Loucy (cell line): ENCODE results near the gene SLCO4A1.

Experiments used
- H2AFZ ChIP-seq: fragments of 200-600 bp; sonication (generic); 2 replicates; pipeline ENCODE4 v1.6.0; 2016; ENCODE audit warnings: antibody characterized with exemption, mild to moderate bottlenecking, low read length, moderate library complexity
- H3F3A ChIP-seq: fragments of 200-600 bp; 2 replicates; pipeline ENCODE4 v1.6.0; 2016; ENCODE audit warnings: antibody characterized with exemption, low read depth, mild to moderate bottlenecking
- H3K27me3 ChIP-seq: fragments of 200-600 bp; sonication (generic); 2 replicates; pipeline ENCODE4 v1.6.1; 2014; ENCODE audit warnings: low read length, mild to moderate bottlenecking; ENCODE audit not compliant: insufficient read depth, poor library complexity, severe bottlenecking
- H3K36me3 ChIP-seq: fragments of 200-600 bp; sonication (generic); 2 replicates; pipeline ENCODE4 v1.6.1; 2016; ENCODE audit warnings: low read length; ENCODE audit not compliant: insufficient read depth
- H3K4me1 ChIP-seq: fragments of 200-600 bp; sonication (generic); 2 replicates; pipeline ENCODE4 v1.5.1; 2014; ENCODE audit warnings: low read length, mild to moderate bottlenecking; ENCODE audit not compliant: insufficient read depth, poor library complexity, severe bottlenecking
- H3K4me2 ChIP-seq: fragments of 200-600 bp; sonication (generic); 2 replicates; pipeline ENCODE4 v1.6.0; 2014; ENCODE audit warnings: antibody characterized with exemption, low read length, low read depth, mild to moderate bottlenecking; ENCODE audit not compliant: poor library complexity, severe bottlenecking
- H3K4me3 ChIP-seq: fragments of 200-600 bp; sonication (generic); 2 replicates; pipeline ENCODE4 v1.5.1; 2014; ENCODE audit warnings: low read length, mild to moderate bottlenecking, mixed read lengths; ENCODE audit not compliant: poor library complexity, severe bottlenecking
- H3K79me2 ChIP-seq: fragments of 200-600 bp; sonication (generic); 2 replicates; pipeline ENCODE4 v1.6.1; 2014; ENCODE audit warnings: low read length; ENCODE audit not compliant: insufficient read depth
- H3K9ac ChIP-seq: fragments of 200-600 bp; sonication (generic); 2 replicates; pipeline ENCODE4 v1.6.0; 2014; ENCODE audit warnings: mild to moderate bottlenecking, low read depth, low read length, moderate library complexity; ENCODE audit not compliant: poor library complexity, severe bottlenecking
- H3K9me2 ChIP-seq: fragments of 200-600 bp; sonication (generic); replicated peaks from 2 replicates; pipeline ENCODE4 v1.6.1; 2016; ENCODE audit warnings: low read depth, low read length, mixed read lengths
- H3K9me3 ChIP-seq: fragments of 200-600 bp; sonication (generic); 2 replicates; pipeline ENCODE4 v1.6.1; 2014; ENCODE audit warnings: mild to moderate bottlenecking, antibody characterized with exemption, low read length, low read depth; ENCODE audit not compliant: insufficient read depth
- H4K20me1 ChIP-seq: fragments of 200-600 bp; sonication (generic); 2 replicates; pipeline ENCODE4 v1.6.0; 2014; ENCODE audit warnings: antibody characterized with exemption, low read length, mild to moderate bottlenecking; ENCODE audit not compliant: insufficient read depth, poor library complexity, severe bottlenecking
- EZH2phosphoT487 ChIP-seq: fragments of 200-600 bp; IDR thresholded peaks from 2 replicates; pipeline ENCODE4 v1.6.1; 2018; ENCODE audit warnings: antibody characterized with exemption, mild to moderate bottlenecking, moderate library complexity, borderline replicate concordance
- TF ChIP-seq, protein P1 (sequence below): fragments of 200-600 bp; sonication (generic); conservative IDR thresholded peaks from 2 replicates; pipeline ENCODE4 v1.5.1; 2014; ENCODE audit warnings: mild to moderate bottlenecking, antibody characterized with exemption, low read length

The SLCO4A1 gene

DNA sequence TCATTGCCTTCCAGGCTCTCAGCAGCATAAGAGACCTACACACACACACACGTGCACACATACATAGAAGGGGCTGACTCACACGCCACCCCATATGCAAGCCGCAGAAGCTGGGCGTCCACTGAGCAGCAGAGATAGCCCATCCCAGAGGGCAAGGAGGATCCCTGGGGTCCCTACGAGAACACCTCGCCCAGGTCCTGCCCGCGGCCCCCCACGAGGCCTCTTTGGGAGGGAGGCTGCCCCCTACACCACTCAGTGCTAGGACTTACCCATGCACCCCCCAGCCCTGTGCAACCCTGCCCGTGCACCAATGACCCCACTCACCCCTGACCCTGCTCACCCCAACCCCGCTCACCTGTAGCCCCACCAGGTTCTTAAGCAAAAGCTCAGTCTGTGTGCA is 45.8 kb downstream of the SLCO4A1 start:
- H3K79me2 ChIP-seq, result no peaks in the 10 kb centered on the region
- no peaks in the 10 kb centered on the region for H3F3A ChIP-seq
- H3K9me3 ChIP-seq, result no peaks in the 10 kb centered on the region
- TF ChIP-seq EZH2phosphoT487, result no peak
- TF ChIP-seq, protein P1, sequence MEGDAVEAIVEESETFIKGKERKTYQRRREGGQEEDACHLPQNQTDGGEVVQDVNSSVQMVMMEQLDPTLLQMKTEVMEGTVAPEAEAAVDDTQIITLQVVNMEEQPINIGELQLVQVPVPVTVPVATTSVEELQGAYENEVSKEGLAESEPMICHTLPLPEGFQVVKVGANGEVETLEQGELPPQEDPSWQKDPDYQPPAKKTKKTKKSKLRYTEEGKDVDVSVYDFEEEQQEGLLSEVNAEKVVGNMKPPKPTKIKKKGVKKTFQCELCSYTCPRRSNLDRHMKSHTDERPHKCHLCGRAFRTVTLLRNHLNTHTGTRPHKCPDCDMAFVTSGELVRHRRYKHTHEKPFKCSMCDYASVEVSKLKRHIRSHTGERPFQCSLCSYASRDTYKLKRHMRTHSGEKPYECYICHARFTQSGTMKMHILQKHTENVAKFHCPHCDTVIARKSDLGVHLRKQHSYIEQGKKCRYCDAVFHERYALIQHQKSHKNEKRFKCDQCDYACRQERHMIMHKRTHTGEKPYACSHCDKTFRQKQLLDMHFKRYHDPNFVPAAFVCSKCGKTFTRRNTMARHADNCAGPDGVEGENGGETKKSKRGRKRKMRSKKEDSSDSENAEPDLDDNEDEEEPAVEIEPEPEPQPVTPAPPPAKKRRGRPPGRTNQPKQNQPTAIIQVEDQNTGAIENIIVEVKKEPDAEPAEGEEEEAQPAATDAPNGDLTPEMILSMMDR, result no peak
- H3K27me3 ChIP-seq, result no peaks in the 10 kb centered on the region
- no peaks in the 10 kb centered on the region for H3K4me1 ChIP-seq
- H2AFZ ChIP-seq, result no peak overlapping the region
- H3K36me3 ChIP-seq, result no peaks in the 10 kb centered on the region
- no peak overlapping the region for H3K9ac ChIP-seq
- H3K9me2 ChIP-seq, result no peaks in the 10 kb centered on the region
- no peaks in the 10 kb centered on the region for H4K20me1 ChIP-seq
- H3K4me3 ChIP-seq, result no peak overlapping the region
- no peak overlapping the region for H3K4me2 ChIP-seq

DNA sequence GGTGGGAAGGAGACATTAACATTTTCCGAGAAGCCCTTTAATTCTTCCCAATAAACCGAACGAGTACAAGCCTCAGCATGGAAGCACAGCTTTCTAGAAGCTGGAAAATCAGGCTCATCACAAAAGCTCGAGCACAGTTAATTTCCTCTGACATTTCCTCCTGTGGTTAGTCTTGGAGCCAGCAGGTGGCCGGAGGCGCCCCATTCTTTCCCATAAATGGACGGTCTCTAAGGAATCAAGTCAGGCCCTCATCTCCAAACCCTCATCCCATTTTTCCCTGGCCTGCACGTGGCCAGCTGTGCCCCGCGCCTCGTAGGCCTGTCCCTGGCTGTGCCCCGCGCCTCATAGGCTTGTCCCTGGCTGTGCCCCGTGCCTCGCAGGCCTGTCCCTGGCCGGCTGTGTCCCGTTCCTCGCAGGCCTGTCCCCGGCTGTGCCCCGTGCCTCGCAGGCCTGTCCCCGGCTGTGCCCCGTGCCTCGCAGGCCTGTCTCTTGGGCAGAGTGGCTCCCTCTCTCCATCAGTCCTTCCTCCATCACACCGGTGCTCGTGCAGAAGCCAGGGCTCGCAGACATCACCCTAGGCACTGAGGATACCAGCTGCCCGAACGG is 46.7 kb downstream of the SLCO4A1 start:
- no peak overlapping the region for H3K4me3 ChIP-seq

GRCh38 chr20:62689861-62690260 is 47.6 kb downstream of the SLCO4A1 start:
- H3K79me2 ChIP-seq, result no peaks in the 10 kb centered on the region
- no peaks in the 10 kb centered on the region for H3K27me3 ChIP-seq
- H2AFZ ChIP-seq, result no peak overlapping the region
- H3K9ac ChIP-seq, result no peak overlapping the region
- no peaks in the 10 kb centered on the region for H3K4me1 ChIP-seq
- no peaks in the 10 kb centered on the region for H3K9me2 ChIP-seq
- H3K4me3 ChIP-seq, result no peak overlapping the region
- TF ChIP-seq, protein P1, result no peak
- no peak for TF ChIP-seq EZH2phosphoT487
- no peak overlapping the region for H3K4me2 ChIP-seq
- no peaks in the 10 kb centered on the region for H3K9me3 ChIP-seq
- no peaks in the 10 kb centered on the region for H3K36me3 ChIP-seq
- no peaks in the 10 kb centered on the region for H4K20me1 ChIP-seq
- H3F3A ChIP-seq, result no peaks in the 10 kb centered on the region

More for the DNA sequence above, 46.7 kb downstream of the SLCO4A1 start:
- no peaks in the 10 kb centered on the region for H3K9me2 ChIP-seq
- H3K4me1 ChIP-seq, result no peaks in the 10 kb centered on the region
- no peaks in the 10 kb centered on the region for H4K20me1 ChIP-seq
- H3K9ac ChIP-seq, result no peak overlapping the region
- H3K4me2 ChIP-seq, result no peak overlapping the region
- no peaks in the 10 kb centered on the region for H3F3A ChIP-seq
- H3K27me3 ChIP-seq, result no peaks in the 10 kb centered on the region
- H3K9me3 ChIP-seq, result no peaks in the 10 kb centered on the region
- no peaks in the 10 kb centered on the region for H3K79me2 ChIP-seq
- TF ChIP-seq, protein P1, result no peak
- no peak for TF ChIP-seq EZH2phosphoT487
- no peak overlapping the region for H2AFZ ChIP-seq
- H3K36me3 ChIP-seq, result no peaks in the 10 kb centered on the region
